Activated CD4-positive, alpha-beta T cell treated with anti-CD3 and anti-CD28 coated beads for 36 hours (primary cell): ENCODE data around the gene CAPZB. TPM values are rescaled to one million over a fixed set of nuclear protein-coding genes. Genes with fewer than 3 reads are reported as not detected.
A peak's percentile ranks its signal among the peaks of the same experiment; 100 is the strongest.
"Not testable (repeated sequence)": the region's sequence is repeated elsewhere in the genome, so short reads cannot be mapped to it uniquely, and the experiment has no call there.

Source experiments
- ATAC-seq: fragments of 200-7000 bp; cut with Tn5 transposase; one replicate; pipeline ENCODE4 v1.10.0; 2021; ENCODE audit warnings: mild to moderate bottlenecking, moderate library complexity
- CTCF ChIA-PET: fragments of 350-600 bp; sonication (Branson Sonifier 250); formaldehyde crosslinking; loops from one replicate; lab custom pipeline; 2021; ENCODE audit warnings: antibody characterized with exemption; lab: Charles Lee
- POLR2A ChIA-PET: fragments of 350-600 bp; sonication (Branson Sonifier 250); formaldehyde crosslinking; loops from one replicate; lab custom pipeline; 2021; ENCODE audit warnings: antibody characterized with exemption, inconsistent platforms; lab: Charles Lee
- DNase-seq: peaks from one replicate; pipeline ENCODE4 v3.0.0-alpha.2; 2020
- H3K27ac Mint-ChIP-seq: one replicate; pipeline ENCODE4 v1.8.0; 2021; ENCODE audit warnings: mixed read lengths
- H3K27me3 Mint-ChIP-seq: one replicate; pipeline ENCODE4 v1.8.0; 2021; ENCODE audit warnings: mixed read lengths
- H3K36me3 Mint-ChIP-seq: one replicate; pipeline ENCODE4 v1.8.0; 2021; ENCODE audit warnings: low read depth, mixed read lengths
- H3K4me1 Mint-ChIP-seq: one replicate; pipeline ENCODE4 v1.8.0; 2021; ENCODE audit warnings: mixed read lengths
- H3K4me3 Mint-ChIP-seq: one replicate; pipeline ENCODE4 v1.8.0; 2021; ENCODE audit warnings: mild to moderate bottlenecking, moderate library complexity, mixed read lengths
- H3K9me3 Mint-ChIP-seq: one replicate; pipeline ENCODE4 v1.8.0; 2021; ENCODE audit warnings: low read depth, mixed read lengths
- intact Hi-C, 2 experiments: fragments of 100-400 bp; cut with DNase I in 1 of 2; cut with micrococcal nuclease in 1 of 2; formaldehyde crosslinking; loops; one replicate each; pipeline versions ENCODE4 v1.14.2 to v1.15.1; 2022 to 2024; cut with DNase I, micrococcal nuclease
- total RNA-seq, 2 experiments: library from RNA; stranded (reverse); gene quantifications; one replicate each; pipeline ENCODE4 v1.2.3, GENCODE V29; 2021

The CAPZB gene
- total RNA-seq, 2 experiments from 2014 or later = 320 to 346 TPM

- POLR2A ChIA-PET = no interaction called here
- no peak overlapping the region for H3K4me3 Mint-ChIP-seq
Measured at GRCh38 chr1:19309123-19309813, 176.1 kb downstream of the CAPZB start.

GRCh38 chr1:19308509-19308907, 176.8 kb downstream of the CAPZB start:
- no peaks in the 10 kb centered on the region for H3K27me3 Mint-ChIP-seq
- ChIA-PET CTCF (no interaction called here), POLR2A (no interaction called here)
- H3K27ac Mint-ChIP-seq = no peak overlapping the region
- ATAC-seq (no peak), DNase-seq (no peak)
- intact Hi-C loops = no loop called here
- H3K4me1 Mint-ChIP-seq = peaks cover 14% of the 10 kb centered on the region
- no peak overlapping the region for H3K4me3 Mint-ChIP-seq
- H3K9me3 Mint-ChIP-seq = no peaks in the 10 kb centered on the region
- peaks cover 29% of the 10 kb centered on the region for H3K36me3 Mint-ChIP-seq

More at GRCh38 chr1:19309123-19309813, 176.1 kb downstream of the CAPZB start:
- Mint-ChIP-seq H3K36me3 (peaks cover 25% of the 10 kb centered on the region), H3K27ac (no peak overlapping the region), H3K27me3 (no peaks in the 10 kb centered on the region), H3K4me1 (peaks cover 14% of the 10 kb centered on the region), H3K9me3 (no peaks in the 10 kb centered on the region)
- intact Hi-C loops = no loop called here
- no peak for DNase-seq
- ATAC-seq = no peak
- CTCF ChIA-PET = interaction anchor here (0.8 kb wide), 1 partner anchor 52 kb away, joined by 4 read pairs; no protein-coding TSS in a partner anchor

DNA sequence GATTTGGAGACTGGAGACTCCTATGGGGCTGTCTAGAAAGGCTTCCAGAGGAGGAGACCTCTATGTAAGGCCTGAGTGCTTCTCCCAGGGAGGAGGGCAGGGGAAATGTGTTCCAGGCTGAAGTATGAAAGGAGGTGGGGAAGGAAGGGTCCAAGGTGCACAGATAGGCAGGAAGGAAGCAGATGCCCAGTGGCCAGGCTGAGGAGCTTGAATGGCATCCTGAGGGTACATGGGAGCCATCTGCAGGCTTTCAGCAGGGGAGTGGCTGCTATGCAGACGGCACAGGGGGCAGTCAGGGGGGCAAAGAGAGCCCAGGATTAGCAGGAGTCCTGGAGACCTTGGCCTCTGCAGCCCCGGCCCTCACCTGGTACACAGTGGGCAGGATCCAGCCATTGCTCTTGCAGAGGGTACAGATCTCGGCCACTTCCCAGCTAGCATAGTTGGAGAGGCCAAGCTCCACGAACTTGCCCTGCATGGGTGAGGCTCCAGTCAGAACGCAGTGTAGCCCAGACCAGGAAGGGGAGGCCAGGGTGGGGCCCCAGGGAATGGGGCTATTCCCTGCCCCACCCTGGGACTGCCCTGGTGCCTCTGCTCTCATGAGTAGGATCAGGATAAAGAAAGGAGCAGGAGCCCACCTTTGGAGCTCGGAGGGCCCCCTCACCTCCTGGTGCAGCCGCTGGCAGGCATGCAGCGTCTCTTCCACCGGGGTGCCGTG, 177.4 kb downstream of the CAPZB start:
- Mint-ChIP-seq H3K9me3 (no peaks in the 10 kb centered on the region), H3K4me1 (peaks cover 9% of the 10 kb centered on the region), H3K36me3 (peaks cover 31% of the 10 kb centered on the region), H3K27me3 (no peaks in the 10 kb centered on the region), H3K4me3 (no peak overlapping the region), H3K27ac (no peak overlapping the region)
- intact Hi-C loops = no loop called here
- ChIA-PET CTCF (no interaction called here), POLR2A (no interaction called here)
- no peak for DNase-seq
- no peak for ATAC-seq

GRCh38 chr1:19306941-19307340, 178.4 kb downstream of the CAPZB start:
- CTCF ChIA-PET = interaction anchor here (0.6 kb wide), 1 partner anchor 399 kb away, joined by 6 read pairs; no protein-coding TSS in a partner anchor
- intact Hi-C loops = no loop called here
- H3K27me3 Mint-ChIP-seq = no peaks in the 10 kb centered on the region
- H3K4me1 Mint-ChIP-seq = peaks cover 6% of the 10 kb centered on the region
- H3K9me3 Mint-ChIP-seq = no peaks in the 10 kb centered on the region
- ATAC-seq = no peak
- no peak overlapping the region for H3K4me3 Mint-ChIP-seq
- POLR2A ChIA-PET = no interaction called here
- DNase-seq = no peak
- no peak overlapping the region for H3K27ac Mint-ChIP-seq
- peaks cover 34% of the 10 kb centered on the region for H3K36me3 Mint-ChIP-seq

GRCh38 chr1:19305880-19306279, 179.5 kb downstream of the CAPZB start:
- no peak overlapping the region for H3K27ac Mint-ChIP-seq
- ChIA-PET POLR2A (no interaction called here), CTCF (interaction anchor here (0.9 kb wide), 1 partner anchor 43 kb away, joined by 5 read pairs; no protein-coding TSS in a partner anchor)
- intact Hi-C loops = no loop called here
- peaks cover 35% of the 10 kb centered on the region for H3K36me3 Mint-ChIP-seq
- DNase-seq (no peak), ATAC-seq (no peak)
- H3K9me3 Mint-ChIP-seq = no peaks in the 10 kb centered on the region
- no peak overlapping the region for H3K4me3 Mint-ChIP-seq
- H3K27me3 Mint-ChIP-seq = no peaks in the 10 kb centered on the region
- H3K4me1 Mint-ChIP-seq = peaks cover 3% of the 10 kb centered on the region

- DNase-seq, H3K4me3 Mint-ChIP-seq, ATAC-seq, H3K9me3 Mint-ChIP-seq, H3K27ac Mint-ChIP-seq, H3K4me1 Mint-ChIP-seq, H3K27me3 Mint-ChIP-seq, intact Hi-C loops: not testable (repeated sequence)
- ChIA-PET POLR2A (interaction anchor here (0.6 kb wide), 1 partner anchor 13 kb away, joined by 3 read pairs; no protein-coding TSS in a partner anchor), CTCF (interaction anchor here (0.5 to 0.7 kb wide), 3 partner anchors 118 to 422 kb away, joined by 4 to 6 read pairs (median 5); no protein-coding TSS in a partner anchor)
- peaks cover 35% of the 10 kb centered on the region for H3K36me3 Mint-ChIP-seq
Measured at GRCh38 chr1:19304081-19304480, 181.3 kb downstream of the CAPZB start.

GRCh38 chr1:19300211-19300610, 185.1 kb downstream of the CAPZB start:
- ChIA-PET POLR2A (no interaction called here), CTCF (no interaction called here)
- Mint-ChIP-seq H3K4me3 (no peak overlapping the region), H3K27me3 (no peaks in the 10 kb centered on the region), H3K36me3 (peaks cover 22% of the 10 kb centered on the region), H3K9me3 (peaks cover 8% of the 10 kb centered on the region), H3K27ac (no peak overlapping the region), H3K4me1 (no peaks in the 10 kb centered on the region)
- no peak for DNase-seq
- intact Hi-C loops = no loop called here
- no peak for ATAC-seq

DNA sequence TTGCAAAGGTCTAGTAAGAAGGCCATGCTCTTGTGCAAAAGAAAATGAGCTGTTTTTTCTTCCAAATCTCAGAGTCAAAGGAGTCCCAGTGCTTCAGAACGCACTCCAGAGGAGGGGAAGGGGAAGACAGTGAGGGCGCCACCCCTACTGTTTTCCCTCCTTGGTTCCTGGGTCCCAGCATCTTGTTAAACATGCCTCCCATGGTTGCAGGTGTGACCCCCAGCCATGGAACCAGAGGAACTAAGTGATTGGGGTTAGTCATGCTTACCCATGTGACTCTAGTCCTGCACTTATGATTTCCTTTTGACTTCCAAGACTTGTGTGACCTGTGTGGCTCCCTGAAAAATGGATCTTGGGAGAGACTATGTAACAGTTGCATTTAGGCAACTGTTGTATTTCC, 190.7 kb downstream of the CAPZB start:
- intact Hi-C loops = no loop called here
- peaks cover 18% of the 10 kb centered on the region for H3K9me3 Mint-ChIP-seq

GRCh38 chr1:19289244-19289643, 196.1 kb downstream of the CAPZB start:
- ChIA-PET CTCF (interaction anchor here (1.2 kb wide), 1 partner anchor 362 kb away, joined by 3 read pairs; no protein-coding TSS in a partner anchor), POLR2A (no interaction called here)
- Mint-ChIP-seq H3K4me3 (peak overlapping the region; percentile 23), H3K4me1 (peaks cover 7% of the 10 kb centered on the region), H3K36me3 (peaks cover 9% of the 10 kb centered on the region), H3K27me3 (peaks cover 15% of the 10 kb centered on the region), H3K9me3 (peaks cover 1% of the 10 kb centered on the region), H3K27ac (no peak overlapping the region)
- no peak for ATAC-seq
- no peak for DNase-seq
- intact Hi-C loops = no loop called here

More for the DNA sequence above, 190.7 kb downstream of the CAPZB start:
- CTCF ChIA-PET = interaction anchor here (1.5 kb wide), 1 partner anchor 42 kb away, joined by 3 read pairs; no protein-coding TSS in a partner anchor
- Mint-ChIP-seq H3K4me1 (no peaks in the 10 kb centered on the region), H3K4me3 (no peak overlapping the region), H3K36me3 (peaks cover 20% of the 10 kb centered on the region), H3K27ac (no peak overlapping the region), H3K27me3 (peaks cover 4% of the 10 kb centered on the region)
- DNase-seq (no peak), ATAC-seq (no peak)
- POLR2A ChIA-PET = no interaction called here
